GM06990 (cell line): Measurements from ENCODE around the gene ACTR6.
"Not testable (repeated sequence)": the region's sequence is repeated elsewhere in the genome, so short reads cannot be mapped to it uniquely, and the experiment has no call there.

ENCODE experiments used
- DNase-seq: peaks from one replicate; pipeline ENCODE4 v3.0.0-alpha.2; 2011; ENCODE audit not compliant: insufficient read length; ENCODE audit errors: extremely low read depth
- H3K27me3 ChIP-seq: replicated peaks from 2 replicates; pipeline ENCODE4 v1.6.0; 2011; ENCODE audit warnings: low read length; ENCODE audit not compliant: control insufficient read depth, insufficient read depth
- H3K36me3 ChIP-seq: 2 replicates; pipeline ENCODE4 v1.5.1; 2011; ENCODE audit warnings: low read length; ENCODE audit not compliant: control insufficient read depth, insufficient read depth
- H3K4me3 ChIP-seq: replicated peaks from 2 replicates; pipeline ENCODE4 v1.5.1; 2011; ENCODE audit warnings: low read depth, mild to moderate bottlenecking, control low read depth, low read length
- TF ChIP-seq, protein P1 (sequence below): IDR thresholded peaks from 2 replicates; pipeline ENCODE4 v1.5.1; 2011; ENCODE audit warnings: low read length, control low read depth, mild to moderate bottlenecking, inconsistent platforms; ENCODE audit not compliant: insufficient read depth, poor library complexity, severe bottlenecking

ACTR6 gene

GRCh38 chr12:100263131-100263530 is 62.5 kb downstream of the ACTR6 start:
- Histone ChIP-seq H3K36me3 (no peaks in the 10 kb centered on the region), H3K27me3 (no peaks in the 10 kb centered on the region), H3K4me3 (no peak overlapping the region)
- TF ChIP-seq, protein P1, sequence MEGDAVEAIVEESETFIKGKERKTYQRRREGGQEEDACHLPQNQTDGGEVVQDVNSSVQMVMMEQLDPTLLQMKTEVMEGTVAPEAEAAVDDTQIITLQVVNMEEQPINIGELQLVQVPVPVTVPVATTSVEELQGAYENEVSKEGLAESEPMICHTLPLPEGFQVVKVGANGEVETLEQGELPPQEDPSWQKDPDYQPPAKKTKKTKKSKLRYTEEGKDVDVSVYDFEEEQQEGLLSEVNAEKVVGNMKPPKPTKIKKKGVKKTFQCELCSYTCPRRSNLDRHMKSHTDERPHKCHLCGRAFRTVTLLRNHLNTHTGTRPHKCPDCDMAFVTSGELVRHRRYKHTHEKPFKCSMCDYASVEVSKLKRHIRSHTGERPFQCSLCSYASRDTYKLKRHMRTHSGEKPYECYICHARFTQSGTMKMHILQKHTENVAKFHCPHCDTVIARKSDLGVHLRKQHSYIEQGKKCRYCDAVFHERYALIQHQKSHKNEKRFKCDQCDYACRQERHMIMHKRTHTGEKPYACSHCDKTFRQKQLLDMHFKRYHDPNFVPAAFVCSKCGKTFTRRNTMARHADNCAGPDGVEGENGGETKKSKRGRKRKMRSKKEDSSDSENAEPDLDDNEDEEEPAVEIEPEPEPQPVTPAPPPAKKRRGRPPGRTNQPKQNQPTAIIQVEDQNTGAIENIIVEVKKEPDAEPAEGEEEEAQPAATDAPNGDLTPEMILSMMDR, result no peak
- no peak for DNase-seq

DNA sequence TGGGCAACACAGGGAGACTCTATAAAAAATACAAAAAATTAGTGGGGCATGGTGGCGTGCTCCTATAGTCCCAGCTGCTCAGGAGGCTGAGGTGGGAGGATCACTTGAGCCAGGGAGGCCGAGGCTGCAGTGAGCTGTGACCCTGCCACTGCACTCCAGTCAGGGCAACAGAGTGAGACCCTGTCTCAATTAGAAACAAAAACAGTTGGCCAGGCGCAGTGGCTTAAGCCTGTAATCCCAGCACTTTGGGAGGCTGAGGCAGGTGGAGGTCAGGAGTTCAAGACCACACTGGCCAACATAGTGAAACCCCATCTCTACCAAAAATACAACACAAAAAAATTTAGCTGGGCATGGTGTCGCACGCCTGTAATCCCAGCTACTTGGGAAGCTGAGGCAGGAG is 64.5 kb downstream of the ACTR6 start:
- not testable (repeated sequence) for DNase-seq, H3K36me3 ChIP-seq, H3K27me3 ChIP-seq, H3K4me3 ChIP-seq

GRCh38 chr12:100265732-100266584 is 65.3 kb downstream of the ACTR6 start:
- DNase-seq, result no peak
- Histone ChIP-seq H3K36me3 (no peaks in the 10 kb centered on the region), H3K27me3 (no peaks in the 10 kb centered on the region), H3K4me3 (peak overlapping the region; percentile 89)
- TF ChIP-seq, protein P1, result no peak

- TF ChIP-seq, protein P1, result no peak
- DNase-seq, result no peak
- Histone ChIP-seq H3K27me3 (no peaks in the 10 kb centered on the region), H3K36me3 (no peaks in the 10 kb centered on the region), H3K4me3 (peak overlapping the region; percentile 89)
Measured at GRCh38 chr12:100266585-100266834, 65.9 kb downstream of the ACTR6 start.

DNA sequence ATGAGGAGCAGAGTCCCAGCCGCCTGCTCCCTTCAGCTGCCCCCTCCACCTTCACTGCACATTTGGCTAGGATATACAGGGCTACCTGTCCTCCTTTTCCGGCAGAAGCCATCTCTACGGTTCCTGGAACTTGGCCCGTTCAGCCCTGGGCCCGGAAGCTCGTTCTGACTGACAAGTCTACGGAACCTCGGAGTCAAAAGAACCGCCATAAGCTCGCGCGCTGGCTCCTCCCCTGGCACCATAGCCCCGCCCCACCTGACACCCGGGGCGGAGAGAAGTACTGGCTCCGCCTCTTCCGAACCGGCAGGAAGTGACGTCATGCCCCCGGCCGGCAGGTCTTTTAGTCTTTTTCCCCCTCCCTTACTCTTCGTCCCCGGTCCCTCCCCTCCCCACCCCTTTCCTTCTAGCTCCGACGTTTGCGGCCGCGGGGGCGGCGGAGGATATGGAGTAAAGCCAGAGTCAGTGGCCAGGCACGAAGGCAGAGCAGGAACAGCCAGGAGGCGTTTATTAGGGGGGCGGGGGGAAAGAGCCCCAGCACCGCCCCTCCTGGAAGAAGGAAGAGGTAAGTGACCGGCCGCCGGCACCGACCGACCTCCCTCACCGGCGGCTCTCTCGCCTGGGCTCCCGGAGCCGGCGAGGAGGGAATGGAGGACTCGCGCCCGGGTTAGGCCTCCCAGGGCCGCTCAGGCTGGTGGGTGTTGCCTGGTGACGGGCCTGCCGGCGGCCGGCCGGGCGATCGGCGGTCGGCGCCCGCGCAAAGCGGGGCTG is 66.4 kb downstream of the ACTR6 start, which contains the start of the genes DEPDC4 and SCYL2:
Gene DEPDC4 (minus strand): TSS at position 245 of the 768 bp plus-strand sequence. CDS start 3 bp downstream, at position 242.
Gene SCYL2 (plus strand): TSS at position 343 of the 768 bp plus-strand sequence. CDS start 15,794 bp downstream, outside the sequence.
- Histone ChIP-seq H3K4me3 (peak within 1 kb of the TSS; percentile 89), H3K27me3 (no peaks in the 10 kb centered on the region), H3K36me3 (no peaks in the 10 kb centered on the region)
- TF ChIP-seq, protein P1, result no peak
- DNase-seq, result peak; percentile 98

GRCh38 chr12:100267603-100268281 is 67.1 kb downstream of the ACTR6 start:
- TF ChIP-seq, protein P1, result no peak
- no peak for DNase-seq
- H3K36me3 ChIP-seq, result no peaks in the 10 kb centered on the region
- H3K4me3 ChIP-seq, result peak overlapping the region; percentile 89
- no peaks in the 10 kb centered on the region for H3K27me3 ChIP-seq
